RWPE2 (cell line): Measurements from ENCODE around the gene TMSB4Y.

Experiments used
- ATAC-seq: fragments of 200-7000 bp; cut with Tn5 transposase; 3 replicates; pipeline ENCODE4 v1.9.1; 2021; ENCODE audit warnings: low read depth
- DNase-seq: peaks from one replicate; pipeline ENCODE4 v3.0.0-alpha.2; 2020; ENCODE audit warnings: low spot score
- H3K27ac ChIP-seq: fragments of 450-650 bp; 2 replicates; pipeline ENCODE4 v1.5.1; 2017; ENCODE audit warnings: mild to moderate bottlenecking; ENCODE audit not compliant: poor library complexity, severe bottlenecking
- H3K27me3 ChIP-seq: fragments of 250-450 bp; sonication (Bioruptor Pico); 2 replicates; pipeline ENCODE4 v1.5.1; 2021; ENCODE audit warnings: mild to moderate bottlenecking, moderate library complexity; ENCODE audit not compliant: insufficient read depth, poor library complexity, severe bottlenecking
- H3K36me3 ChIP-seq: fragments of 250-450 bp; sonication (Bioruptor Pico); 2 replicates; pipeline ENCODE4 v1.5.1; 2020; ENCODE audit warnings: low read depth, mild to moderate bottlenecking, moderate library complexity
- H3K4me1 ChIP-seq: fragments of 250-450 bp; sonication (Bioruptor Pico); 2 replicates; pipeline ENCODE4 v1.5.1; 2021; ENCODE audit warnings: mild to moderate bottlenecking, moderate library complexity; ENCODE audit not compliant: insufficient read depth, poor library complexity, severe bottlenecking
- H3K4me3 ChIP-seq: fragments of 250-450 bp; sonication (Bioruptor Pico); 2 replicates; pipeline ENCODE4 v1.5.1; 2021; ENCODE audit warnings: mild to moderate bottlenecking, moderate library complexity; ENCODE audit not compliant: severe bottlenecking
- H3K9me3 ChIP-seq: fragments of 250-450 bp; sonication (Bioruptor Pico); 2 replicates; pipeline ENCODE4 v1.5.1; 2021; ENCODE audit warnings: mild to moderate bottlenecking, moderate library complexity; ENCODE audit not compliant: severe bottlenecking
- TF ChIP-seq, protein P1 (sequence below): fragments of 450-650 bp; IDR thresholded peaks from one replicate; pipeline ENCODE4 v1.5.1; 2017; ENCODE audit warnings: mild to moderate bottlenecking, moderate library complexity; ENCODE audit not compliant: poor library complexity, severe bottlenecking

The TMSB4Y gene

DNA sequence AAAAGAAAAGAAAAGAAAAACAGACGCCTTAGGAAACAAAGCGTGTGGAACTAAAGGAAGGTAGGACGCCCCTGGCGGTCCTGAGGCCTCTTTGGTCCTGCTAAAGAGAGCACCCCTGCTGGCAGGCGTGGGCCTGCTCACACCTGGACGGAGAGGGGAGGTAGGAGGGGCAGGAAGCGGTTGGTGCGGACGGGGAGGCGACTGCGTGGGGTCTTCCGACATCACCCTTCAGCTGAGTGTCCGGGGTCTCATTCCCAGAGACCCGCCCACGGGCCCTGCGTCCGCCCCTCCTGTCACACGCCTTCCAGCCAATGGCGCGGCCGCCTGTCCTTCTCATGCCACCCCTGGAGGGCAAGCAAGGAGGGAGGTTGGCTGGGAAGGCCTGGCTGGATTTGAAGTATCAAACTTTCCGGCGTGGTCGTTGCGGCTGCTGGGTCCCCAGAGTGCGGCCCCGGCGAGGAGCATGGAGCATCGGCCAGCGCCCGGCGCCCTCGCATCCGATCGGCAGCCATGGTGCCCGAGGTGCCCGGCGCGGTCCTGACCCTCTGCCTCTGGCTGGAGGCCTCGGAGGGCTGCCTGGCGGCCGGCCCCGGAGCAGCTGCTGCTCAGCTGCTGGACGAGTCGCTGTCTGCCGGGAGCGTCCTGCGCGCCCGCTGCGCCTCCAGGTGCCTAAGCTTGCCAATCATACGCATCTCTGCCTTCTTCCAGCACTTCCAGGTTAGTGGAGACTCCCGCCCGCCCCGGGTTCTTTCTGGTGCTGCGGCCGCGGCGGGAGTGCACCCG lies 47.8 kb downstream of the TMSB4Y start:
- H3K27ac ChIP-seq: no peak overlapping the region
- H3K27me3 ChIP-seq: no peaks in the 10 kb centered on the region
- ATAC-seq: peak; percentile 81
- peaks cover 5% of the 10 kb centered on the region for H3K4me1 ChIP-seq
- TF ChIP-seq, protein P1, sequence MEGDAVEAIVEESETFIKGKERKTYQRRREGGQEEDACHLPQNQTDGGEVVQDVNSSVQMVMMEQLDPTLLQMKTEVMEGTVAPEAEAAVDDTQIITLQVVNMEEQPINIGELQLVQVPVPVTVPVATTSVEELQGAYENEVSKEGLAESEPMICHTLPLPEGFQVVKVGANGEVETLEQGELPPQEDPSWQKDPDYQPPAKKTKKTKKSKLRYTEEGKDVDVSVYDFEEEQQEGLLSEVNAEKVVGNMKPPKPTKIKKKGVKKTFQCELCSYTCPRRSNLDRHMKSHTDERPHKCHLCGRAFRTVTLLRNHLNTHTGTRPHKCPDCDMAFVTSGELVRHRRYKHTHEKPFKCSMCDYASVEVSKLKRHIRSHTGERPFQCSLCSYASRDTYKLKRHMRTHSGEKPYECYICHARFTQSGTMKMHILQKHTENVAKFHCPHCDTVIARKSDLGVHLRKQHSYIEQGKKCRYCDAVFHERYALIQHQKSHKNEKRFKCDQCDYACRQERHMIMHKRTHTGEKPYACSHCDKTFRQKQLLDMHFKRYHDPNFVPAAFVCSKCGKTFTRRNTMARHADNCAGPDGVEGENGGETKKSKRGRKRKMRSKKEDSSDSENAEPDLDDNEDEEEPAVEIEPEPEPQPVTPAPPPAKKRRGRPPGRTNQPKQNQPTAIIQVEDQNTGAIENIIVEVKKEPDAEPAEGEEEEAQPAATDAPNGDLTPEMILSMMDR: peak; percentile 69
- H3K36me3 ChIP-seq: no peaks in the 10 kb centered on the region
- peak; percentile 72 for DNase-seq
- H3K9me3 ChIP-seq: no peaks in the 10 kb centered on the region
- peak overlapping the region; percentile 43 for H3K4me3 ChIP-seq

DNA sequence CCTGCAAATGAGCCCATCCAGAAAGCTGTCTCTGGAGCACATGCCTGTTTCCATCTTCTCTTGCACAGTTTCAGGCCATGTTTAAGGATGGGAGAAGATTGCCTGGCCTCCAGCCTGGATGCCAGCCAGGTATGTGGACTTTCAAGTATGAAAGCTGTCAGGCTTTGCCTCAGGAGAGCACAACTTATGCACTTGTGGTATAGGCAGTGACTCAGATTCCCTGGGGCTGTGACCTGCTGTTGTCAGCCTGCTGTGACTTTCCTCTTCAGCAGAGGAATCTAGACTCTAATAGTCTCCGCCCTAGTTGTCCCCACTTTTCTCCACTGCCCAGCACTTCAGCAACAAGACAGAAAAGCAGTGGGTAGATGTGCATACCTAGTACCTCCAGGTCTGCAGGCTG lies 51.0 kb downstream of the TMSB4Y start:
- TF ChIP-seq, protein P1: no peak
- no peak overlapping the region for H3K27ac ChIP-seq
- no peak overlapping the region for H3K4me3 ChIP-seq
- DNase-seq (no peak), ATAC-seq (peak; percentile 11; the same call in 1 of the 3 replicates)
- peaks cover 5% of the 10 kb centered on the region for H3K4me1 ChIP-seq
- no peaks in the 10 kb centered on the region for H3K36me3 ChIP-seq
- no peaks in the 10 kb centered on the region for H3K9me3 ChIP-seq
- no peaks in the 10 kb centered on the region for H3K27me3 ChIP-seq
